IMR-90 (cell line): ENCODE measurements around the gene GLIS1. TPM values are rescaled to one million over a fixed set of nuclear protein-coding genes. Genes with fewer than 3 reads are reported as not detected.

ENCODE experiments used
- ATAC-seq: fragments of 200-7000 bp; cut with Tn5 transposase; 2 replicates; pipeline ENCODE4 v1.9.1; 2020; ENCODE audit warnings: low read depth, mild to moderate bottlenecking, moderate library complexity
- BruUV-seq: library from RNA; stranded (reverse); fragments of 400-500 nt; replicated peaks from 2 replicates; lab custom pipeline; 2021; lab: Mats Ljungman, UMichigan
- CTCF ChIA-PET: fragments of 300-600 bp; formaldehyde crosslinking; extraction: SDS; loops from one replicate; lab custom pipeline; 2021; ENCODE audit warnings: antibody characterized with exemption; lab: Yijun Ruan, JAX
- POLR2A ChIA-PET: fragments of 300-600 bp; sonication (Branson Sonifier 250); formaldehyde crosslinking; loops from one replicate; lab custom pipeline; 2022; ENCODE audit warnings: antibody characterized with exemption; ENCODE audit not compliant: unreplicated experiment; lab: Charles Lee
- DNase-seq: peaks from one replicate; pipeline ENCODE4 v3.0.0; 2013
- H2AFZ ChIP-seq: replicated peaks from 2 replicates; pipeline ENCODE3; 2013; ENCODE audit warnings: low read length, mild to moderate bottlenecking; ENCODE audit not compliant: poor library complexity
- H2AK5ac ChIP-seq: 2 replicates; pipeline ENCODE4 v1.6.1; 2013; ENCODE audit warnings: low read depth, low read length, inconsistent platforms
- H2AK9ac ChIP-seq: replicated peaks from 2 replicates; pipeline ENCODE3; 2013; ENCODE audit warnings: mild to moderate bottlenecking, low read depth, low read length, moderate library complexity; ENCODE audit not compliant: poor library complexity
- H2BK120ac ChIP-seq: 2 replicates; pipeline ENCODE4 v1.6.1; 2013; ENCODE audit warnings: low read depth, low read length, inconsistent platforms
- H2BK15ac ChIP-seq: 3 replicates; pipeline ENCODE4 v1.6.1; 2013; ENCODE audit warnings: low read depth, low read length, inconsistent platforms
- H2BK20ac ChIP-seq: 2 replicates; pipeline ENCODE4 v1.6.1; 2013; ENCODE audit warnings: low read depth, mild to moderate bottlenecking, inconsistent platforms, low read length, moderate library complexity
- H2BK5ac ChIP-seq: 2 replicates; pipeline ENCODE4 v1.6.1; 2013; ENCODE audit warnings: mild to moderate bottlenecking, low read depth, low read length, inconsistent platforms; ENCODE audit not compliant: poor library complexity, severe bottlenecking
- H3K14ac ChIP-seq: replicated peaks from 2 replicates; pipeline ENCODE4 v1.6.1; 2013; ENCODE audit warnings: low read depth, low read length, inconsistent platforms
- H3K18ac ChIP-seq: 2 replicates; pipeline ENCODE4 v1.6.1; 2013; ENCODE audit warnings: low read depth, low read length, control low read depth
- H3K23ac ChIP-seq: 2 replicates; pipeline ENCODE4 v1.6.1; 2013; ENCODE audit warnings: low read depth, low read length, inconsistent platforms
- H3K27ac ChIP-seq: 2 replicates; pipeline ENCODE4 v1.5.1; 2013; ENCODE audit warnings: mild to moderate bottlenecking, control low read depth, low read length; ENCODE audit not compliant: insufficient read depth
- H3K27me3 ChIP-seq: 2 replicates; pipeline ENCODE4 v1.6.1; 2013; ENCODE audit warnings: low read length; ENCODE audit not compliant: control insufficient read depth, insufficient read depth
- H3K36me3 ChIP-seq: 2 replicates; pipeline ENCODE4 v1.6.1; 2013; ENCODE audit warnings: low read length, mixed read lengths; ENCODE audit not compliant: control insufficient read depth, insufficient read depth
- H3K4ac ChIP-seq: 2 replicates; pipeline ENCODE4 v1.6.1; 2013; ENCODE audit warnings: low read depth, low read length, inconsistent platforms
- H3K4me1 ChIP-seq: 2 replicates; pipeline ENCODE4 v1.6.1; 2013; ENCODE audit warnings: low read length, mixed read lengths; ENCODE audit not compliant: control insufficient read depth, insufficient read depth
- H3K4me2 ChIP-seq: 2 replicates; pipeline ENCODE4 v1.6.1; 2013; ENCODE audit warnings: low read depth, mild to moderate bottlenecking, control low read depth, low read length, moderate library complexity
- H3K4me3 ChIP-seq: 2 replicates; pipeline ENCODE4 v1.5.1; 2013; ENCODE audit warnings: low read depth, mild to moderate bottlenecking, control low read depth, low read length, moderate library complexity; ENCODE audit not compliant: insufficient read depth
- H3K56ac ChIP-seq: 2 replicates; pipeline ENCODE4 v1.6.1; 2013; ENCODE audit warnings: low read length, inconsistent platforms; ENCODE audit not compliant: insufficient read depth; ENCODE audit errors: extremely low read depth
- H3K79me1 ChIP-seq, 2 experiments: 2 replicates each; pipeline ENCODE4 v1.6.1; 2013; ENCODE audit warnings: low read length in 2 of 2, inconsistent platforms in 1 of 2, low read depth in 1 of 2
- H3K9ac ChIP-seq: 2 replicates; pipeline ENCODE4 v1.6.1; 2013; ENCODE audit warnings: low read depth, low read length, control low read depth
- H3K9me1 ChIP-seq: 2 replicates; pipeline ENCODE4 v1.6.1; 2013; ENCODE audit warnings: low read length, inconsistent platforms; ENCODE audit not compliant: insufficient read depth
- H3K9me3 ChIP-seq: 2 replicates; pipeline ENCODE4 v1.6.1; 2013; ENCODE audit warnings: low read length; ENCODE audit not compliant: control insufficient read depth, insufficient read depth
- H4K20me1 ChIP-seq: 2 replicates; pipeline ENCODE4 v1.6.1; 2013; ENCODE audit warnings: low read length, inconsistent platforms; ENCODE audit not compliant: insufficient read depth
- H4K5ac ChIP-seq: 2 replicates; pipeline ENCODE4 v1.6.1; 2013; ENCODE audit warnings: mild to moderate bottlenecking, low read depth, low read length, control low read depth
- H4K8ac ChIP-seq, 2 experiments: 2 replicates each; pipeline ENCODE4 v1.6.1; 2013; ENCODE audit warnings: low read depth in 2 of 2, low read length in 2 of 2, control low read depth in 1 of 2, inconsistent platforms in 1 of 2
- H4K91ac ChIP-seq: 2 replicates; pipeline ENCODE4 v1.6.1; 2013; ENCODE audit warnings: low read depth, low read length, inconsistent platforms; ENCODE audit not compliant: insufficient read depth
- RAD21 ChIP-seq: IDR thresholded peaks from 2 replicates; pipeline ENCODE4 v1.6.1; 2012; ENCODE audit warnings: low read length, improper control_type of control experiment
- WGBS, 2 experiments: methylation state at CpG; one replicate each; pipeline versions ENCODE4 v1.1.5 to v1.1.7; 2013; ENCODE audit warnings: missing lambda C conversion rate in 2 of 2; ENCODE audit not compliant: insufficient read length in 1 of 2; ENCODE audit errors: extremely low coverage in 2 of 2; 5-methylcytosine and 5-hydroxymethylcytosine counted together
- dilution Hi-C: fragments of 300-500 bp; cut with HindIII; formaldehyde crosslinking; loops from one replicate; pipeline ENCODE4 v1.14.3; 2018; ENCODE audit warnings: low sequenced_read_pairs; ENCODE audit not compliant: unreplicated experiment
- in situ Hi-C: fragments of 300-500 bp; cut with MboI; formaldehyde crosslinking; loops from 3 replicates; pipeline ENCODE4 v1.14.3; 2019; ENCODE audit warnings: low sequenced_read_pairs, inconsistent platforms, mixed read lengths
- intact Hi-C: fragments of 100-400 bp; cut with micrococcal nuclease; formaldehyde crosslinking; loops from 2 replicates; pipeline ENCODE4 v1.10.0; 2022
- polyA plus RNA-seq, 3 experiments: library from polyadenylated mRNA; depleted of rRNA; stranded (reverse); fragments of >200 nt; gene quantifications; 2 replicates each; pipeline ENCODE4 v1.2.3, GENCODE V29; 2012; ENCODE audit warnings: low replicate concordance in 1 of 3
- total RNA-seq: library from RNA; depleted of rRNA; stranded (reverse); fragments of >200 nt; gene quantifications from 2 replicates; pipeline ENCODE4 v1.2.3, GENCODE V29; 2012

GLIS1 gene
- total and polyA plus RNA-seq, 2 of the 4 experiments (the other 2 are of a cell fraction) = 0.18 to 2.3 TPM

GRCh38 chr1:53682881-53683280 is 56.1 kb downstream of the GLIS1 start:
- Histone ChIP-seq H4K5ac (no peak overlapping the region), H4K8ac (no peak overlapping the region), H3K23ac (no peak overlapping the region), H3K27ac (no peak overlapping the region), H3K4ac (no peak overlapping the region), H3K9me1 (peaks cover 20% of the 10 kb centered on the region), H3K4me3 (no peak overlapping the region), H2BK15ac (no peak overlapping the region), H3K9ac (no peak overlapping the region), H4K91ac (no peak overlapping the region), H3K4me2 (no peak overlapping the region), H3K9me3 (no peaks in the 10 kb centered on the region), H2AK5ac (no peak overlapping the region), H3K27me3 (no peaks in the 10 kb centered on the region), H3K18ac (no peak overlapping the region), H2AFZ (no peak overlapping the region), H3K56ac (no peak overlapping the region), H3K14ac (no peak overlapping the region), H2BK120ac (no peak overlapping the region), H4K20me1 (peaks cover 43% of the 10 kb centered on the region), H2BK5ac (no peak overlapping the region), H2AK9ac (no peak overlapping the region), H2BK20ac (no peak overlapping the region), H3K4me1 (peaks cover 33% of the 10 kb centered on the region), H3K36me3 (no peaks in the 10 kb centered on the region), H3K79me1 (peaks cover 0 to 39% of the 10 kb centered on the region in 2 experiments; a peak in 3 of 4 replicates)
- no peak for DNase-seq
- no peak for ATAC-seq
- POLR2A ChIA-PET = no interaction called here
- 100% methylated on average over 4 of the region's 6 CpGs; no CpG with 5 or more reads in 1 of the 2 experiments for WGBS, 2 experiments
- dilution Hi-C loops (no loop called here), in situ Hi-C loops (no loop called here), intact Hi-C loops (no loop called here)
- no TSS peak for BruUV-seq
- TF ChIP-seq RAD21 = no peak
- CTCF ChIA-PET = no interaction called here
